ENCODE results near the gene PKHD1. TPM values are rescaled to one million over a fixed set of nuclear protein-coding genes. Genes with fewer than 3 reads are reported as not detected.

The PKHD1 gene
- total RNA-seq, 1 donor from 2014 or later, result not detected

DNA sequence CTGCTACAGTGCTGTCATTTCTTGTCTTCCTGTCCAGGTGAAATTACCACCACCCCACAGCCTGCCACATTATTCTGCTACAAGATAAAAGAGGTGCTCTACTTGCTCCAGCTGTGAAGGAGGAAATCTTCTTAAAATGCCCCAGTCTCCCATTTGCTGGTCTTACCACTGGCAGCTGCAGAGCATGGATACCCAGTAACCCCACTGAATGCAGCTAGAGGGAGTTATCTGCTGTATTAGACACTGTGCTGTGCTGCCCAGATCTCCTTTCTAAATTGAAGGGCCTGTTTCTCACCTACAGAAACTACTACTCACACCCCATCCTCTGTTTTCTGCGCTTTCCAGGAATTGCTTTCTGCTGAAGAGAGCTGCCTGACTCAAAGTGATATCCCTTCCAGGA is 517.8 kb downstream of the PKHD1 start:
- ATAC-seq (peak; percentile 10), DNase-seq (ENCODE audit: missing footprints) (no peak)
- intact Hi-C loops (cut with DNase I), result no loop called here

DNA sequence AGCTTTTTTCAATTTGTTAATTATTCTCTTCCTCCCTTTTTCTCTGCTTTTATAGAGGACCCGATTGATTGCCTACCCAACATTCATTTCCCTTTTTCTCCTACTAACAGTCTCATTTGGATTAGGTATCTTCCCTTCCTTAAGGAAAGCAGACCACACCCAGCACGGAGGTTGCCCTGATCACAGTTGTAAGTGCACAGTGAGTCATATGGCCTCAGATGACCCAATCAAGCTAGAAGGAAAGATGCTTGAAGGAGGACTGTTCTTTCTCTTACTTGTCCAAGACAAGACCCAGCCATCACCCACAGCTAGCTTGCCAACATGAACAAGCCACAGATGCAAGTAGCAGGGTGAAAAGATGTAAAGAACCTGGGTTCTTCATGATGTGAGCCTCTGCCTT is 518.6 kb downstream of the PKHD1 start:
- ATAC-seq, result no peak
- no peak for DNase-seq (ENCODE audit: missing footprints)
- intact Hi-C loops (cut with DNase I), result no loop called here

DNA sequence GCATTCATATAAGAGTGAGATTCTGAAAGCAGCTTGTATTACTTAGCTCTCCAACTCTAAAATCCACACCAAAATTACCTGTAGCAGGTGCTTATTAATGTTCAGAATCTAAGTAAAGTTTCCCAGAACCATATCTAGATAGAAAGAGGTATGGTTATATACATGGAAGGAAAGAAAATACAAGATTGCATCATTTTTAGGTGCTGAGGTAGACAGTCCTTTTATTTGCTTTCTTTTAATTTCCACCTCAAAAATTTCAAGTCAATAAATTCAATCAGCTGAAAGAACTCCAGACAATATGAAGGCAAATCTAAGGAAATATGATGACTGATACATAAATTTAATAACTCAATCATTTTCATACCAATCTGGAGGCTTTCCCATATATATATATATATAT is 521.9 kb downstream of the PKHD1 start:
- intact Hi-C loops (cut with DNase I), result no loop called here
- DNase-seq (ENCODE audit: missing footprints), result no peak
- no peak for ATAC-seq

Other genes starting within 250 kb of the PKHD1 start
- not detected for gene IL17A, start 98.8 kb upstream of the PKHD1 start, total RNA-seq
- gene IL17F, start 156.9 kb upstream of the PKHD1 start, total RNA-seq, result not detected
- gene MCM3, start 197.1 kb upstream of the PKHD1 start, total RNA-seq, result 21.7 TPM